NCI-H2227 treated with DMSO at 0.1 percent for 48 hours (cell line): ENCODE measurements around the gene RASGEF1C.
"Not testable (repeated sequence)": the region's sequence is repeated elsewhere in the genome, so short reads cannot be mapped to it uniquely, and the experiment has no call there.

Experiments used
- DNase-seq: peaks from one replicate; lab custom pipeline; 2025; lab: John Stamatoyannopoulos, UW

The RASGEF1C gene

GRCh38 chr5:180099733-180100611 is 109.0 kb downstream of the RASGEF1C start:
- DNase-seq, result no peak

- no peak for DNase-seq
These were observed 109.8 kb downstream of the RASGEF1C start for GRCh38 chr5:180098991-180099732.

GRCh38 chr5:180098526-180098925 is 110.5 kb downstream of the RASGEF1C start:
- no peak for DNase-seq

GRCh38 chr5:180097926-180098325 is 111.1 kb downstream of the RASGEF1C start:
- DNase-seq, result no peak

- no peak for DNase-seq
These were observed 111.7 kb downstream of the RASGEF1C start for GRCh38 chr5:180097163-180097894.

- no peak for DNase-seq
These were observed 112.4 kb downstream of the RASGEF1C start for GRCh38 chr5:180096616-180097015.

GRCh38 chr5:180095545-180095944 is 113.5 kb downstream of the RASGEF1C start:
- no peak for DNase-seq

GRCh38 chr5:180093651-180094382 is 115.2 kb downstream of the RASGEF1C start:
- peak; percentile 15 for DNase-seq

GRCh38 chr5:180093241-180093640 is 115.8 kb downstream of the RASGEF1C start:
- no peak for DNase-seq

GRCh38 chr5:180090769-180091546 is 118.1 kb downstream of the RASGEF1C start:
- peak; percentile 20 for DNase-seq

- peak; percentile 94 for DNase-seq
These were observed 118.8 kb downstream of the RASGEF1C start for GRCh38 chr5:180090098-180090768.

GRCh38 chr5:180089628-180090027 is 119.4 kb downstream of the RASGEF1C start:
- DNase-seq, result not testable (repeated sequence)

- DNase-seq, result no peak
These were observed 120.5 kb downstream of the RASGEF1C start for GRCh38 chr5:180088561-180088960.

GRCh38 chr5:180086816-180087399 is 122.1 kb downstream of the RASGEF1C start:
- DNase-seq, result no peak

GRCh38 chr5:180085837-180086236 is 123.2 kb downstream of the RASGEF1C start:
- no peak for DNase-seq

GRCh38 chr5:180084638-180085561 is 124.1 kb downstream of the RASGEF1C start:
- no peak for DNase-seq

- DNase-seq, result no peak
These were observed 125.4 kb downstream of the RASGEF1C start for GRCh38 chr5:180083529-180084060.

- DNase-seq, result no peak
These were observed 126.2 kb downstream of the RASGEF1C start for GRCh38 chr5:180082633-180083420.
